Dendritic cell treated with granulocyte-macrophage colony-stimulating factor and Interleukin-4, amounts not matched to agents 40 ng/mL and 50 ng/mL, for 4 days (primary cell): ENCODE measurements around the gene MOGAT1.

Experiments
- H3K27ac Mint-ChIP-seq: one replicate; pipeline ENCODE4 v1.8.0; 2022; ENCODE audit warnings: mild to moderate bottlenecking, mixed read lengths
- H3K27me3 Mint-ChIP-seq: one replicate; pipeline ENCODE4 v1.8.0; 2022; ENCODE audit warnings: mild to moderate bottlenecking, mixed read lengths
- H3K36me3 Mint-ChIP-seq: one replicate; pipeline ENCODE4 v1.8.0; 2022; ENCODE audit warnings: low read depth, mixed read lengths
- H3K4me1 Mint-ChIP-seq: one replicate; pipeline ENCODE4 v1.8.0; 2022; ENCODE audit warnings: low read depth, mixed read lengths
- H3K4me3 Mint-ChIP-seq: one replicate; pipeline ENCODE4 v1.8.0; 2022; ENCODE audit warnings: mild to moderate bottlenecking, moderate library complexity, mixed read lengths
- H3K9me3 Mint-ChIP-seq: one replicate; pipeline ENCODE4 v1.8.0; 2022; ENCODE audit warnings: mixed read lengths
- intact Hi-C: fragments of 100-400 bp; cut with micrococcal nuclease; formaldehyde crosslinking; loops from one replicate; pipeline ENCODE4 v1.15.0; 2022

MOGAT1 gene

DNA sequence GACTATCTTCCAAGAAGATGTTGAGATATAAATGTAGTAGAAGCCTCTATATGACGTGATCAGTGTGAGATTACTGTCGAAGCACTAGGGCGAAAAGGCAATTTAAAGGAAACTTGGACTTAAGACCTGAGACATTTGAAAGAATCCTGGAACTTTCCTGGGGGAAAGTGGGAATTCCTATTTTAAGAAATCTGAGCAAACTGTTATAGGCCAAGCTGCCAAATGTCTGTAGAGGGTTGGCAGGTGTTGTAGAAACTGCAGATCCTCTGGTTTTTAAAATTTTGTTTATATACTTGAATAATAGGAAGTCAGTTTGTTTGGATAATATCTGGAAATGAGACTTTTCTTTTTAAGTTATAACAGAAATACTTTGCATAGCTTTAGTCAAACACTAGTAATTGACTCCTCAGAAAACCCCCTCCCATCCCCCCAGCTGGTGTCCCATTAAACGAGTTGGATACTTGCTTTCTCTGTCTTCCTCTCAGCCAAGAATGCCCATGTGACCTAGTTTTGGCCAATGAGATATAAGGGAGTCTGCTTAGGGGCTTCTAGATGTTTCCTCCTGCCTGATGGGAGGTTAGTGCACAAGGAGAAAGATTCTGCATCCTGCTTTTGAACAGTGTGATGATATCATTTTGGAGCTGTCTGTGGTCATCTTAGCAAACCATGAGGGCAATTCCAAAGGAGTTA is 61.2 kb downstream of the MOGAT1 start:
- Mint-ChIP-seq H3K36me3 (no peaks in the 10 kb centered on the region), H3K27me3 (no peaks in the 10 kb centered on the region), H3K4me1 (peaks cover 33% of the 10 kb centered on the region), H3K9me3 (no peaks in the 10 kb centered on the region), H3K4me3 (no peak overlapping the region), H3K27ac (no peak overlapping the region)
- intact Hi-C loops: loop anchor here (10.0 kb wide), 1 partner anchor 62 kb away; no protein-coding TSS in a partner anchor

DNA sequence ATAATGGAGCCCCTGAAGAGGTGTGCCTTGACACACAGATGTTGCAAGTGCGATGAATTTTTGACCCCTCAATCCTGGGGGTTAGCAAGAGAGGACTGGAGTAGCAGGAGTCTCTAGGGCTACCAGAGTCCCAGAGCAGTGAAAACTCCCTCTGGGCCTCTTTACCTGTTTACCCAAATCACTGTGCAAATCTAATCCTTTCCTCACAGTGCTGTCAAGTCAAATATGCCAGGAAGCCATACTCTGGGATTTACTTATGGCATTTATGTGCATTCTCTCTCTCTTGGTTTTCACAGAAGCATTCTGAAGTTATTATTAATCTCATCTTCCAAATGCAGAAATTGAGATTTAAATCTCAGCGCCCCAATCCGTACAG is 62.0 kb downstream of the MOGAT1 start:
- peaks cover 6% of the 10 kb centered on the region for H3K9me3 Mint-ChIP-seq
- H3K27ac Mint-ChIP-seq: no peak overlapping the region
- H3K4me3 Mint-ChIP-seq: no peak overlapping the region
- intact Hi-C loops: loop anchor here (10.0 kb wide), 1 partner anchor 61 kb away; no protein-coding TSS in a partner anchor
- peaks cover 40% of the 10 kb centered on the region for H3K4me1 Mint-ChIP-seq
- no peaks in the 10 kb centered on the region for H3K27me3 Mint-ChIP-seq
- no peaks in the 10 kb centered on the region for H3K36me3 Mint-ChIP-seq

GRCh38 chr2:222733846-222734702 is 62.6 kb downstream of the MOGAT1 start:
- Mint-ChIP-seq H3K27ac (no peak overlapping the region), H3K36me3 (no peaks in the 10 kb centered on the region), H3K4me3 (no peak overlapping the region), H3K9me3 (peaks cover 8% of the 10 kb centered on the region), H3K4me1 (peaks cover 46% of the 10 kb centered on the region), H3K27me3 (no peaks in the 10 kb centered on the region)
- intact Hi-C loops: loop anchor here (10.0 kb wide), 1 partner anchor 61 kb away; no protein-coding TSS in a partner anchor

GRCh38 chr2:222734703-222735014 is 63.2 kb downstream of the MOGAT1 start:
- Mint-ChIP-seq H3K27me3 (no peaks in the 10 kb centered on the region), H3K27ac (no peak overlapping the region), H3K36me3 (no peaks in the 10 kb centered on the region), H3K9me3 (peaks cover 8% of the 10 kb centered on the region), H3K4me3 (no peak overlapping the region), H3K4me1 (peaks cover 52% of the 10 kb centered on the region)
- intact Hi-C loops: loop anchor here (10.0 kb wide), 1 partner anchor 60 kb away; no protein-coding TSS in a partner anchor

GRCh38 chr2:222736301-222736700 is 64.8 kb downstream of the MOGAT1 start:
- Mint-ChIP-seq H3K4me1 (peaks cover 43% of the 10 kb centered on the region), H3K9me3 (peaks cover 8% of the 10 kb centered on the region), H3K4me3 (no peak overlapping the region), H3K36me3 (no peaks in the 10 kb centered on the region), H3K27me3 (no peaks in the 10 kb centered on the region), H3K27ac (no peak overlapping the region)
- intact Hi-C loops: loop anchor here (10.0 kb wide), 1 partner anchor 58 kb away; no protein-coding TSS in a partner anchor

DNA sequence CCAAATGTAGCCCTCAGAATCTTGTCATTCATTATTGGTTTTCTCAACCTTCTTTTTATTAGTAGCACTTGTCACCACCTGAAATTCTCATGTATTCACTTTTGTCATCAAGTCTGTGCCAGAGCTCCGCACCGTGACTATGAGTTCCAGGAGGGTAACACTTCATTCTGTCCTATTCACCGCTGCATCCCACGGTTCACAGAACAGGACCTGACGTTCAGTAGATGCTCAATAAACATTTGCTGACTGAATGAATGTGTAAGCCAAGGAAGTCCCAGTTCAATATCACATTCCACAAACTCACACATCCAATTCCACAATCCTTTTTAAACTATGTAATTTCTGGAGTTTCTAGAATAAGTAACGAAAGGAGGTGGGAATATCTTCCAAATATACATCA is 65.5 kb downstream of the MOGAT1 start:
- H3K4me3 Mint-ChIP-seq: no peak overlapping the region
- no peak overlapping the region for H3K27ac Mint-ChIP-seq
- peaks cover 36% of the 10 kb centered on the region for H3K4me1 Mint-ChIP-seq
- H3K9me3 Mint-ChIP-seq: peaks cover 8% of the 10 kb centered on the region
- H3K36me3 Mint-ChIP-seq: no peaks in the 10 kb centered on the region
- intact Hi-C loops: loop anchor here (10.0 kb wide), 1 partner anchor 58 kb away; no protein-coding TSS in a partner anchor
- no peaks in the 10 kb centered on the region for H3K27me3 Mint-ChIP-seq

DNA sequence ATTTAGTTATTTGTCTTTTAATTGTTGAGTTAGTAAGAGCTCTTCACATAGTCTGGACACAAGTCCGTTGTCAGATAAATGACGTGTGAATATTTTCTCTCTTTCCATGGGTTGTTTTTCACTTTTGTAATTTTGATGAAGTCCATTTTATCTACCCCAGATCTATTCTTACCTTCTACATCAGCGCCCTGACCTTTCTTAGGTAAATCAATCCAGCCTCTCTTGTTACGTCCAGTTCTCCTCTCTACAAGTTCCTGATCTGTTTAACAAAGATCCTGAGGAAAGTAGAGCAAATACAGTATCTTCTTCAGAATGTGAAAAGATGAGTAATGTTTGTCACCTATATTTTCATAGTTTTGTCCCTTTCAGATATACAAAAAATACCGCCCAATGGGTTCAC is 66.9 kb downstream of the MOGAT1 start:
- peaks cover 8% of the 10 kb centered on the region for H3K9me3 Mint-ChIP-seq
- H3K27me3 Mint-ChIP-seq: no peaks in the 10 kb centered on the region
- intact Hi-C loops: loop anchor here (10.0 kb wide), 1 partner anchor 56 kb away; no protein-coding TSS in a partner anchor
- no peak overlapping the region for H3K4me3 Mint-ChIP-seq
- H3K4me1 Mint-ChIP-seq: peaks cover 41% of the 10 kb centered on the region
- no peaks in the 10 kb centered on the region for H3K36me3 Mint-ChIP-seq
- no peak overlapping the region for H3K27ac Mint-ChIP-seq

DNA sequence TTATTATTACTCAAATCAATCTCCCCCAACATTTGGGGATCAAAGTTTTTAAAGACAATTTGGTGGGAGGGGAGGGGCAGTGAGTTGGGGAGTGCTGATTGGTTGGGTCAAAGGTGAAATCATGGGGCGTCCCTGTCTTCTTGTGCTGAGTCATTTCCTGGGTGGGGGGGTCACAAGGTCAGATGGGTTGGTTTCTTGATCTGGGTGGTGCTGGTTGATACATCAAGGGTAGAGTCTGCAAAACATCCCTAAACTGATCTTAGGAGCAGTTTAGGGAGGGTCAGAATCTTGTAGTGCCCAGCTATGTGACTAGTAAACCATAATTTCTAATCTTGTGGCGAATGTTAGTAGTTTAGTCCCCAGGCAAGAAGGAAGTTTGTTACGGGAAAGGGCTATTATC is 67.4 kb downstream of the MOGAT1 start:
- H3K27me3 Mint-ChIP-seq: no peaks in the 10 kb centered on the region
- peaks cover 46% of the 10 kb centered on the region for H3K4me1 Mint-ChIP-seq
- intact Hi-C loops: loop anchor here (10.0 kb wide), 1 partner anchor 56 kb away; no protein-coding TSS in a partner anchor
- H3K27ac Mint-ChIP-seq: no peak overlapping the region
- no peaks in the 10 kb centered on the region for H3K36me3 Mint-ChIP-seq
- peaks cover 8% of the 10 kb centered on the region for H3K9me3 Mint-ChIP-seq
- H3K4me3 Mint-ChIP-seq: no peak overlapping the region

DNA sequence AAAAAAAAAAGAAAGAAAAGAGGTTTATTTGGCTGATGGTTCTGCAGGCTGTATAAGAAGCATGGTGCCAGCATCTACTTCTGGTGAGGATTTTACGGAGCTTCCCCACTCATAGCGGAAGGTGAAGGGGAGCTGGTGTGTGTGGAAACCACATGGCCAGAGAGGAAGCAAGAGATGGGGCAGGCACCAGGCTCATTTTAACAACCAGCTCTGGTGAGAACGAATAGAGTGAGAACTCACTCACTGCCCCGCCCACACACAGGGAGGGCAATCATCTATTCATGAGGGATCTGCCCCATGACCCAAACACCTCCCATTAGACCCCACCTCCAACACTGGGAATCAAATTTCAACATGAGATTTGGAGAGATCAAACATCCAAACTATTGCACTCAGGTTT is 68.5 kb downstream of the MOGAT1 start:
- Mint-ChIP-seq H3K4me1 (peaks cover 39% of the 10 kb centered on the region), H3K4me3 (no peak overlapping the region), H3K36me3 (no peaks in the 10 kb centered on the region), H3K27me3 (no peaks in the 10 kb centered on the region), H3K27ac (peak overlapping the region; percentile 39), H3K9me3 (peaks cover 8% of the 10 kb centered on the region)
- intact Hi-C loops: loop anchor here (10.0 kb wide), 1 partner anchor 55 kb away; no protein-coding TSS in a partner anchor

- peak overlapping the region; percentile 66 for H3K27ac Mint-ChIP-seq
- peak overlapping the region; percentile 21 for H3K4me3 Mint-ChIP-seq
- peaks cover 35% of the 10 kb centered on the region for H3K4me1 Mint-ChIP-seq
- peaks cover 4% of the 10 kb centered on the region for H3K9me3 Mint-ChIP-seq
- intact Hi-C loops: no loop called here
- no peaks in the 10 kb centered on the region for H3K36me3 Mint-ChIP-seq
- no peaks in the 10 kb centered on the region for H3K27me3 Mint-ChIP-seq
Measured at GRCh38 chr2:222743251-222743812, 71.9 kb downstream of the MOGAT1 start.

- Mint-ChIP-seq H3K4me3 (no peak overlapping the region), H3K4me1 (peaks cover 18% of the 10 kb centered on the region), H3K9me3 (no peaks in the 10 kb centered on the region), H3K36me3 (no peaks in the 10 kb centered on the region), H3K27me3 (no peaks in the 10 kb centered on the region), H3K27ac (no peak overlapping the region)
- intact Hi-C loops: no loop called here
Measured at GRCh38 chr2:222745836-222746559, 74.5 kb downstream of the MOGAT1 start.

- Mint-ChIP-seq H3K4me3 (no peak overlapping the region), H3K9me3 (no peaks in the 10 kb centered on the region), H3K36me3 (no peaks in the 10 kb centered on the region), H3K4me1 (peaks cover 24% of the 10 kb centered on the region), H3K27me3 (no peaks in the 10 kb centered on the region), H3K27ac (no peak overlapping the region)
- intact Hi-C loops: no loop called here
Measured at GRCh38 chr2:222747526-222748160, 76.2 kb downstream of the MOGAT1 start.

DNA sequence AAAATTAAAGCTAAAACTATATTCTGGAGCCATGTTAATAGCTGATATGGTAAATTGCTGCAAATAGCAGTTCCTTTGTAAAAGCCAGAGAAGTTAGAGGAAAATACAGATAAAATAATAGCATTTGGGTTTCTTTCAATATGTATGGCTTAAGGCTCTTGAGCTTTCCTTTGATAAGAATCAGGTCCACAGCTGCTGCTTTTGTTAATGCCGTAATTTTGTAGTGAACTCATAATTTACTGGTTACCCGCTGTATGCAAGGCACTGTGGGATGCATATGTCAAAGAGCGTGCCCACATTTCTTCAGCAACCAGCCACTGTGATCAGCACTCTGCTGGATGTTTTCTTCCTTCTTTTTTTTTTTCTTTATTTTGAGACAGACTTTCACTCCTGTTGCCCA is 79.1 kb downstream of the MOGAT1 start:
- Mint-ChIP-seq H3K4me3 (no peak overlapping the region), H3K27me3 (no peaks in the 10 kb centered on the region), H3K9me3 (no peaks in the 10 kb centered on the region), H3K4me1 (peaks cover 14% of the 10 kb centered on the region), H3K36me3 (no peaks in the 10 kb centered on the region), H3K27ac (no peak overlapping the region)
- intact Hi-C loops: no loop called here
